Glutamatergic neuron (in vitro differentiated cells): Measurements from ENCODE around the gene PRSS56. TPM values are rescaled to one million over a fixed set of nuclear protein-coding genes. Genes with fewer than 3 reads are reported as not detected.

Experiments
- DNase-seq: peaks from one replicate; pipeline ENCODE4 v3.0.0; 2022
- H3K27ac Mint-ChIP-seq: one replicate; pipeline ENCODE4 v1.8.0; 2020; ENCODE audit warnings: mild to moderate bottlenecking, mixed read lengths, inconsistent platforms; ENCODE audit not compliant: unreplicated experiment
- H3K27me3 Mint-ChIP-seq: one replicate; pipeline ENCODE4 v1.8.0; 2020; ENCODE audit warnings: mild to moderate bottlenecking, moderate library complexity, mixed read lengths, inconsistent platforms; ENCODE audit not compliant: unreplicated experiment
- H3K36me3 Mint-ChIP-seq: one replicate; pipeline ENCODE4 v1.8.0; 2020; ENCODE audit warnings: mild to moderate bottlenecking, mixed read lengths, inconsistent platforms; ENCODE audit not compliant: unreplicated experiment
- H3K4me1 Mint-ChIP-seq: one replicate; pipeline ENCODE4 v1.8.0; 2020; ENCODE audit warnings: mild to moderate bottlenecking, low read depth, mixed read lengths, inconsistent platforms; ENCODE audit not compliant: unreplicated experiment
- H3K4me3 Mint-ChIP-seq: one replicate; pipeline ENCODE4 v1.8.0; 2020; ENCODE audit warnings: mild to moderate bottlenecking, mixed read lengths, inconsistent platforms; ENCODE audit not compliant: unreplicated experiment
- H3K9me3 Mint-ChIP-seq: one replicate; pipeline ENCODE4 v1.8.0; 2020; ENCODE audit warnings: mild to moderate bottlenecking, moderate library complexity, mixed read lengths, inconsistent platforms; ENCODE audit not compliant: unreplicated experiment
- total RNA-seq: library from RNA; stranded (reverse); fragmentation: NEBNext Ultra II Directional; extraction: Animal tissue kit (Norgen Biotek cat#: 25700); gene quantifications from one replicate; pipeline ENCODE4 v1.2.1, GENCODE V29; 2021; ENCODE audit not compliant: unreplicated experiment
- TF ChIP-seq, protein P1 (sequence below): fragments of 200-600 bp; sonication (generic); IDR thresholded peaks from one replicate; pipeline ENCODE4 v1.5.0; 2021; ENCODE audit not compliant: partially characterized antibody, unreplicated experiment

Gene PRSS56
- total RNA-seq, 1 donor from 2014 or later: not detected

- H3K27ac Mint-ChIP-seq: no peak overlapping the region
- H3K4me3 Mint-ChIP-seq: no peak overlapping the region
- no peak for DNase-seq
- peaks cover 9% of the 10 kb centered on the region for H3K27me3 Mint-ChIP-seq
- TF ChIP-seq, protein P1, sequence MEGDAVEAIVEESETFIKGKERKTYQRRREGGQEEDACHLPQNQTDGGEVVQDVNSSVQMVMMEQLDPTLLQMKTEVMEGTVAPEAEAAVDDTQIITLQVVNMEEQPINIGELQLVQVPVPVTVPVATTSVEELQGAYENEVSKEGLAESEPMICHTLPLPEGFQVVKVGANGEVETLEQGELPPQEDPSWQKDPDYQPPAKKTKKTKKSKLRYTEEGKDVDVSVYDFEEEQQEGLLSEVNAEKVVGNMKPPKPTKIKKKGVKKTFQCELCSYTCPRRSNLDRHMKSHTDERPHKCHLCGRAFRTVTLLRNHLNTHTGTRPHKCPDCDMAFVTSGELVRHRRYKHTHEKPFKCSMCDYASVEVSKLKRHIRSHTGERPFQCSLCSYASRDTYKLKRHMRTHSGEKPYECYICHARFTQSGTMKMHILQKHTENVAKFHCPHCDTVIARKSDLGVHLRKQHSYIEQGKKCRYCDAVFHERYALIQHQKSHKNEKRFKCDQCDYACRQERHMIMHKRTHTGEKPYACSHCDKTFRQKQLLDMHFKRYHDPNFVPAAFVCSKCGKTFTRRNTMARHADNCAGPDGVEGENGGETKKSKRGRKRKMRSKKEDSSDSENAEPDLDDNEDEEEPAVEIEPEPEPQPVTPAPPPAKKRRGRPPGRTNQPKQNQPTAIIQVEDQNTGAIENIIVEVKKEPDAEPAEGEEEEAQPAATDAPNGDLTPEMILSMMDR: no peak
- peaks cover 2% of the 10 kb centered on the region for H3K9me3 Mint-ChIP-seq
- peaks cover 7% of the 10 kb centered on the region for H3K4me1 Mint-ChIP-seq
- peaks cover 3% of the 10 kb centered on the region for H3K36me3 Mint-ChIP-seq
Observed at GRCh38 chr2:232498452-232498851, 21.7 kb upstream of the PRSS56 start.

DNA sequence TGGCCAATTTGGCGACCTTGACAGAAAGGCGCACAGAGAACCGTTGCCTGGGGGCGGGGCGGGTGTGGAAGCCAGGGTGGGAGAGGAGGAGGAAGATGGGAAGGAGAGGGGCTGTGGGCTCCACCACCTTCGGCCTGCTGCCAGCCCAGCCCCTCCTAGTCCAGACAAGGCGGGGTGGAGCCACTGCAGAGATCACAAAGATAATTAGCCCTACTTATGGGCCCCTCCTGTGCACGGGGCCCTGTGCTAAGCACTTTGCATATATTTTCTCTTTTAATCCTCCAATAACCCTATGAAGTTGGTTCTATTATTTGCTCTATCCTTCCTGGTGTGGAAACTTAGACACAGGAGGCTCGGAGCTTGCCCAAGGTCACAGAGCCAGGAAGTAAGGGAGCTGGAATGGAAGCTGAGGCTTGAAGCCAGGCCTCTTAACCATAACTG, 18.8 kb upstream of the PRSS56 start:
- Mint-ChIP-seq H3K36me3 (peaks cover 3% of the 10 kb centered on the region), H3K27me3 (peaks cover 13% of the 10 kb centered on the region), H3K9me3 (peaks cover 7% of the 10 kb centered on the region), H3K27ac (no peak overlapping the region), H3K4me1 (peaks cover 13% of the 10 kb centered on the region), H3K4me3 (no peak overlapping the region)
- DNase-seq: no peak
- TF ChIP-seq, protein P1: no peak

DNA sequence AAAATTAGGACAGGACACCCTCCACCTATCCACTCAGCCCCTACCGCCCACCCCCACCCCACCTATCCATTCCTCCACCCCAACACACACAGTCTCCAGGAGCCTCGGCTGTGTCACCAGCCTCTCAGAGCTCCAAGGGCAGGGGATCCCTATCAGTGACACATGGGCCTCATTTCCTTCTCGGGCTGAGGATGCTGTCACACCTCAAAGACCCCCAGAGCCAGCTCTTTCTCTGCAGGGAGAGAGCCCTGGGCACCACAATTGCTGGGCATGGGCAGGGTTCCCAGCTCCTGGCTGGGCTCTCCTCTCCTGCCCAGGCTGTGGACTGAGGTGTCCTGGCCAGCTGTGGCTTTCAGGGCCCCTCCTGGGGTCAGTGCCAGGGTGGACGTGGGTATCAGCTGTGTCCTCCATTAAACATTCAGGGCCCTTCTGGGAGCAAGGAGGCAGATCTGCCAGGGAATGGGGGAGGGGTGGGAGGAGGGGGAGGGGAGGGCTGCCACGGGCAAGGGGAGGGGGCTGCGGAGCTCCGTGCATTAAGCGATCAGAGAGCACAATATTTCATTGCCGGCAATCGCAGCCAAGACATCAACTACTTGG, 18.3 kb upstream of the PRSS56 start:
- Mint-ChIP-seq H3K4me3 (peak overlapping the region; percentile 79), H3K9me3 (peaks cover 7% of the 10 kb centered on the region), H3K36me3 (peaks cover 3% of the 10 kb centered on the region), H3K27ac (no peak overlapping the region), H3K4me1 (peaks cover 13% of the 10 kb centered on the region), H3K27me3 (peaks cover 13% of the 10 kb centered on the region)
- TF ChIP-seq, protein P1: no peak
- DNase-seq: no peak

GRCh38 chr2:232502511-232502910, 17.7 kb upstream of the PRSS56 start:
- peaks cover 13% of the 10 kb centered on the region for H3K4me1 Mint-ChIP-seq
- DNase-seq: no peak
- peaks cover 3% of the 10 kb centered on the region for H3K36me3 Mint-ChIP-seq
- H3K4me3 Mint-ChIP-seq: peak overlapping the region; percentile 79
- peaks cover 7% of the 10 kb centered on the region for H3K9me3 Mint-ChIP-seq
- TF ChIP-seq, protein P1: no peak
- peaks cover 15% of the 10 kb centered on the region for H3K27me3 Mint-ChIP-seq
- peak overlapping the region; percentile 59 for H3K27ac Mint-ChIP-seq
